ENCODE results near the gene STAT2. TPM values are rescaled to one million over a fixed set of nuclear protein-coding genes. Genes with fewer than 3 reads are reported as not detected.
"Not testable (repeated sequence)": the region's sequence is repeated elsewhere in the genome, so short reads cannot be mapped to it uniquely, and the experiment has no call there.

STAT2 gene
- polyA plus RNA-seq, 1 donor (not counting 4 experiments of a cell fraction or from before 2014, with no cell fraction given): 95.8 TPM

DNA sequence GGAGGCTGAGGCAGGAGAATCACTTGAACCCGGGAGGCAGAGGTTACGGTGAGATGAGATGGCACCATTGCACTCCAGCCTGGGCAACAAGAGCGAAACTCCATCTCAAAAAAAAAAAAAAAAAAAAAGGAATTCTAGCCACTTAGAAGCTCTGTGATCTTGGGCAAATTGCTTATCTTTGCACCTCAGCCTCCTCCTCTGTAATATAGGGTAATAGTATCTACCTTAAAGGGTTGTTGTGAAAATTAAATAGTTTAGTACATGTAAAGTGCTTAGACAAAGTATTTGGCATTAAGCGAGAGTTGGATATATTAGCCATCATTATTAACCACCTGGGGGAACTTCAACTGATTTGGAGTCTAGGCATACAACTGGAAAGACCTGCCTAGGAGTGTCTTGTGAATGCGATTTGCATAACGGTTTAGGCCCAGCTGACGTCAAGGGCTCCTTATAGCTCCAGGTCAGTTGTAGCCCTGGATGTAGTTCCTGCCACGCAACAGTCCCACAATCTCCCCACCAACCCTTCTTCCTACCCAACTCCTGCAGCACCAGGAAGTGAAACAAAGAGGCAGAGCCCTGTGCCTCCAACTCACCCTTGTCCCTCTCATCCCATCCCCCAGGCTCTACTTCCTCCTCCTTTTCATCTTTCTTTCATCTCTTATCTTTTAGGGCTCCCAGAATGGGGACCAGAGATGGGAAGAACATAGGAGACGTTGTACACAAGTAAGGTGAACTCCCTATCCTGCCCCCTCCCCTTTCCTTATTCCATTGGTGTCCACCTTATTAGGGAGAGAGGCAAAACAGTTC is 23.3 kb downstream of the STAT2 start:
- DNase-seq (ENCODE audit: low read depth, low spot score) (no peak), FAIRE-seq (no peak)
- Histone ChIP-seq H2AFZ (ENCODE audit: control insufficient read depth, low read length) (no peak overlapping the region), H3K36me3 (ENCODE audit: control insufficient read depth in 2 of 2, extremely low read depth in 1 of 2, insufficient read depth in 2 of 2, low read length in 2 of 2) (peaks cover 0 to 3% of the 10 kb centered on the region in 2 experiments), H3K27ac (ENCODE audit: control insufficient read depth, insufficient read depth, low read length) (no peak overlapping the region), H3K4me3 (ENCODE audit: control insufficient read depth in 2 of 3, extremely low read depth in 1 of 3, insufficient read depth in 2 of 3, low read depth in 1 of 3, low read length in 3 of 3) (no peak overlapping the region), H3K4me1 (ENCODE audit: control insufficient read depth, extremely low read depth, insufficient read depth, low read length) (peaks cover 30% of the 10 kb centered on the region), H3K27me3 (ENCODE audit: control insufficient read depth, extremely low read depth, insufficient read depth, low read length) (no peaks in the 10 kb centered on the region), H3K79me2 (ENCODE audit: control insufficient read depth, insufficient read depth, low read length) (peaks cover 2% of the 10 kb centered on the region), H3K9me1 (ENCODE audit: control insufficient read depth, extremely low read depth, insufficient read depth, low read length) (no peaks in the 10 kb centered on the region), H3K9ac (ENCODE audit: control insufficient read depth, extremely low read depth, insufficient read depth, low read length) (no peak overlapping the region), H4K20me1 (ENCODE audit: control insufficient read depth, extremely low read depth, insufficient read depth, low read length) (no peaks in the 10 kb centered on the region), H3K4me2 (ENCODE audit: control insufficient read depth, extremely low read depth, insufficient read depth, low read depth, low read length) (no peak overlapping the region), H3K9me3 (ENCODE audit: control insufficient read depth, low read depth, low read length) (no peaks in the 10 kb centered on the region)
- no peak for TF ChIP-seq CTCF (optimal IDR thresholded peaks at IDR 0.05 in 1 of 3, IDR thresholded peaks at IDR 0.05 in 1 of 3, conservative IDR thresholded peaks at IDR 0.05 in 1 of 3; ENCODE audit: extremely low read depth in 1 of 3, insufficient read depth in 2 of 3, low read length in 3 of 3)
- TF ChIP-seq EZH2 (IDR thresholded peaks at IDR 0.05; ENCODE audit: low read length): no peak
- dilution Hi-C loops (cut with MboI; ENCODE audit: extremely low pct_ligation_motif_present, low sequenced_read_pairs): no loop called here

GRCh38 chr12:56335527-56335926 is 24.4 kb downstream of the STAT2 start:
- H2AFZ ChIP-seq (ENCODE audit: control insufficient read depth, low read length); H3K27me3 ChIP-seq (ENCODE audit: control insufficient read depth, extremely low read depth, insufficient read depth, low read length); H3K27ac ChIP-seq (ENCODE audit: control insufficient read depth, insufficient read depth, low read length); H3K4me3 ChIP-seq (ENCODE audit: control insufficient read depth in 2 of 3, extremely low read depth in 1 of 3, insufficient read depth in 2 of 3, low read depth in 1 of 3, low read length in 3 of 3); H3K9me1 ChIP-seq (ENCODE audit: control insufficient read depth, extremely low read depth, insufficient read depth, low read length); H3K9ac ChIP-seq (ENCODE audit: control insufficient read depth, extremely low read depth, insufficient read depth, low read length); FAIRE-seq; H3K36me3 ChIP-seq (ENCODE audit: control insufficient read depth in 2 of 2, extremely low read depth in 1 of 2, insufficient read depth in 2 of 2, low read length in 2 of 2); H3K4me2 ChIP-seq (ENCODE audit: control insufficient read depth, extremely low read depth, insufficient read depth, low read depth, low read length); dilution Hi-C loops (cut with MboI; ENCODE audit: extremely low pct_ligation_motif_present, low sequenced_read_pairs); DNase-seq (ENCODE audit: low read depth, low spot score); H3K9me3 ChIP-seq (ENCODE audit: control insufficient read depth, low read depth, low read length); H4K20me1 ChIP-seq (ENCODE audit: control insufficient read depth, extremely low read depth, insufficient read depth, low read length); H3K79me2 ChIP-seq (ENCODE audit: control insufficient read depth, insufficient read depth, low read length): not testable (repeated sequence)
- H3K4me1 ChIP-seq (ENCODE audit: control insufficient read depth, extremely low read depth, insufficient read depth, low read length): peaks cover 30% of the 10 kb centered on the region

GRCh38 chr12:56334490-56334793 is 25.5 kb downstream of the STAT2 start:
- Histone ChIP-seq H3K4me2 (ENCODE audit: control insufficient read depth, extremely low read depth, insufficient read depth, low read depth, low read length) (peak overlapping the region; percentile 87), H2AFZ (ENCODE audit: control insufficient read depth, low read length) (peak overlapping the region; percentile 54), H3K27me3 (ENCODE audit: control insufficient read depth, extremely low read depth, insufficient read depth, low read length) (no peaks in the 10 kb centered on the region), H3K4me1 (ENCODE audit: control insufficient read depth, extremely low read depth, insufficient read depth, low read length) (peaks cover 24% of the 10 kb centered on the region), H3K9ac (ENCODE audit: control insufficient read depth, extremely low read depth, insufficient read depth, low read length) (peak overlapping the region; percentile 93), H3K9me3 (ENCODE audit: control insufficient read depth, low read depth, low read length) (no peaks in the 10 kb centered on the region), H3K4me3 (ENCODE audit: control insufficient read depth in 2 of 3, extremely low read depth in 1 of 3, insufficient read depth in 2 of 3, low read depth in 1 of 3, low read length in 3 of 3) (peak overlapping the region; percentile 50 to 90 (median 78)), H3K27ac (ENCODE audit: control insufficient read depth, insufficient read depth, low read length) (peak overlapping the region; percentile 98), H4K20me1 (ENCODE audit: control insufficient read depth, extremely low read depth, insufficient read depth, low read length) (no peaks in the 10 kb centered on the region), H3K79me2 (ENCODE audit: control insufficient read depth, insufficient read depth, low read length) (peaks cover 2% of the 10 kb centered on the region), H3K9me1 (ENCODE audit: control insufficient read depth, extremely low read depth, insufficient read depth, low read length) (no peaks in the 10 kb centered on the region), H3K36me3 (ENCODE audit: control insufficient read depth in 2 of 2, extremely low read depth in 1 of 2, insufficient read depth in 2 of 2, low read length in 2 of 2) (no peaks in the 10 kb centered on the region)
- DNase-seq (ENCODE audit: low read depth, low spot score): no peak
- no peak for FAIRE-seq
- dilution Hi-C loops (cut with MboI; ENCODE audit: extremely low pct_ligation_motif_present, low sequenced_read_pairs): no loop called here
- no peak for TF ChIP-seq CTCF (optimal IDR thresholded peaks at IDR 0.05 in 1 of 3, IDR thresholded peaks at IDR 0.05 in 1 of 3, conservative IDR thresholded peaks at IDR 0.05 in 1 of 3; ENCODE audit: extremely low read depth in 1 of 3, insufficient read depth in 2 of 3, low read length in 3 of 3)
- no peak for TF ChIP-seq EZH2 (IDR thresholded peaks at IDR 0.05; ENCODE audit: low read length)

Measured in keratinocyte (primary cell).